NCI-H1417 (cell line): Measurements from ENCODE around the gene REC114.
"Not testable (repeated sequence)": the region's sequence is repeated elsewhere in the genome, so short reads cannot be mapped to it uniquely, and the experiment has no call there.

Experiments used
- DNase-seq, 3 experiments: peaks; one replicate each; lab custom pipeline; 2025; lab: John Stamatoyannopoulos, UW

REC114 gene, protein sequence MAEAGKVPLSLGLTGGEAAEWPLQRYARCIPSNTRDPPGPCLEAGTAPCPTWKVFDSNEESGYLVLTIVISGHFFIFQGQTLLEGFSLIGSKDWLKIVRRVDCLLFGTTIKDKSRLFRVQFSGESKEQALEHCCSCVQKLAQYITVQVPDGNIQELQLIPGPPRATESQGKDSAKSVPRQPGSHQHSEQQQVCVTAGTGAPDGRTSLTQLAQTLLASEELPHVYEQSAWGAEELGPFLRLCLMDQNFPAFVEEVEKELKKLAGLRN

DNA sequence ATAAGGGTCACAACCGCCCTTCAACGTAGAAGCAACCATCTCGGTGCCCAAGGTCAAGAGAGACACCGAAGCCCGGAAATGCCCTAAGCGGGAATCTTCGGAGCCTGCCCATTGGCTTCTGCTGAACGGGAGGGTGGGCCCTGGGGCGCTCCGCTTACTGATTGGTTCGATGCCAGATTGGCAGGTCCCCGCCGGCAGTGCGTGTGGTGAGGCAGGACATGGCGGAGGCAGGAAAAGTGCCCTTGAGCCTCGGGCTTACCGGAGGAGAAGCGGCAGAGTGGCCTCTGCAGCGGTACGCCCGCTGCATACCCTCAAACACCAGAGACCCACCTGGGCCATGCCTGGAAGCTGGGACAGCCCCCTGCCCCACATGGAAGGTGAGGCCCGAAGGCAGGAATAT is at the start of gene REC114:
REC114 (plus strand) TSS at position 197 of the 400 bp plus-strand sequence; CDS start at position 219, 22 bp downstream.
- no peak for DNase-seq

DNA sequence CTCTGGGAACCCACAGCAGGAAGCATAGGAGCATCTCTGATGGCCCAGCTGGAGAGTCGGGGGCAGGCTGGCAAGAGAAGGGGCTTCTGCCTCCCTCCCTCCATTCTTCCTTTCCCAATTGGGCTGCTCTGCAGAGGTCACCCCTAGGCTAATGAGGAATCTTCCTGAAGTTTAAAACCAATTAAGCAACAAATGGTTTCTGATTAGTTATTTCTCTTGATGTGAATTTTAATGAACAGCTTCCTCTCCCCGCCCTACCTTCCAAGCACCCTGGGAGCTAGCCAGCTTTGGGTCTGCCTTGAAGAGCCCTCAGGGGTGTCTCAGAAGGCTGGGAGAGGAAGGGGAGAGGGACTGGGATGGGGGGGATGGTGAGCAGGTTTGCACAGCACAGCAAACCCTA is 49.6 kb upstream of the REC114 start:
- no peak for DNase-seq

DNA sequence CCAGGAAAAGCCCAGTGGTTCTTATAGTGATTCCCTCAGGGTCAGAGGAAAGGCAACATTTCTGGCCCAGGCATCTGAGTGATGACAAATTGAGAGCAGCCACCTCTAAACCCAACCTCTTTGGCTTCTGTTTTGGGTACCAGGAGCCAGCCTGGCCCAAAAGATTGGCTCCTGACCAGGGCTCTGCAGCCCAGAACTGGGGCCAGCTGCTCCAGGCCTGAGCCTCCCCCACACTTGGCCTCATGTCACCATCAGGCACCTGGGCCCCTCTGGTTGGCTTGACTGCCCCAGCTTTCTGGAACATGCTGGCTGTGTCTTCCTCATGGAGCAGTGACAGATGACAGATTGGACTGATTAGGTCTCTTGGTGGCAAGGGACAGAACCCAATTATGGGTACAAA is 48.2 kb upstream of the REC114 start:
- DNase-seq = no peak

DNA sequence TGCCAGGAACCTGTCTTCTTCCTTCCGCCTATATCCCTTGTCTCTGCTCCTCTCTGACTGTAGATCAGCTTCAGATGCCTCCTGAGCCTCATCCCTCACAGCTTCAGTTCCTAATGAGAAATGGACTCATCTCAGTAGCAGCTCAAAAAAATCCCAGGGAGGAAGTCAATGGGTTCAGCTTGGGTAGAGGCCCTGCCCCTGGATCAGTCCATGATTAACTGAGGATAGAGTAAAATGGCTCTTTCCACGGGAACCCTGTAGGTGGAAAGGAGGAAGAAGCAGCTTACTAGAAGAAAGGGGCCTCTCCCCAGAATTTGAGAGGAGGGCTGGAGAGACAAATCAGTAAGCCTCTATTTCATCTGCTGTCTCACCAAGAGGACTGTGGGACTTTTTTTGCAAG is 47.3 kb upstream of the REC114 start:
- no peak for DNase-seq

DNA sequence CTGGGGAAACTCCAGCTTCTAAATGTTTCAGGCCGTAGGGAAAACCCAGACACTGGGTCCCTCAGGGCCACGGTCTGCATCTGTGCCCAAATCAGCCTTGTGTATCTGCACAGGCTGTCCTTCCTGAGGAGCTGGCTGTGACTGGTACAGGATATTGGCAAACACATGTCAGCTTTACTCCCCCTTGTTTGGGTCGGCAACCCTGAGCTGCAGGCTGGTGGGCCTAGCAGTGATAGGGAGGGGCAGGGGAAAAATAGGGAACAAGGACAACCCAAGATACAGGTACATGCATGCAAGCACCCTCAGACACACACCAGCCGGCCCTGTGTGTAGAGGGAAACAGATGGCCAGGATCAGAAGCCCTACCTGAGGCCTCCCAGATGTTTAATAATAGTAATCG is 45.5 kb upstream of the REC114 start:
- DNase-seq = no peak

DNA sequence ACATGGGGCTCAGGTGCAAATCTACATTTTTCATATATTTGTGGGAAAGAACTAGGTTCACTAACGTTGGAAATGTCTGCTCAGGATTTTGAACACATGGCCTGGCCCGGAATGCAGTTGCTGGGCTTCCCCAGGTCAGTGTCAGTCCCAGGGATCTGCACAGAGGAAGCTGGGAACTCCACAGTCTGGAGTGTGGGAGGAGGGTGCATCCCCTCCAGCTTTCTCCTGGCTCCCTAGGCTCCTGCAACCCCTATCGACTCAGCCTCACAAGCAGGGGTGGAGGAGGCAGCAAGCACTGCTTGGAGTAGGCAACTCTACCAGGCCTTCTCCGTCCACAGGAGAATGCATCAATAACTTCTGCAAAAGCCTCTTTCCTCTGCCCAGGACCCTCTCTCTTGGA is 44.1 kb upstream of the REC114 start:
- no peak for DNase-seq

DNA sequence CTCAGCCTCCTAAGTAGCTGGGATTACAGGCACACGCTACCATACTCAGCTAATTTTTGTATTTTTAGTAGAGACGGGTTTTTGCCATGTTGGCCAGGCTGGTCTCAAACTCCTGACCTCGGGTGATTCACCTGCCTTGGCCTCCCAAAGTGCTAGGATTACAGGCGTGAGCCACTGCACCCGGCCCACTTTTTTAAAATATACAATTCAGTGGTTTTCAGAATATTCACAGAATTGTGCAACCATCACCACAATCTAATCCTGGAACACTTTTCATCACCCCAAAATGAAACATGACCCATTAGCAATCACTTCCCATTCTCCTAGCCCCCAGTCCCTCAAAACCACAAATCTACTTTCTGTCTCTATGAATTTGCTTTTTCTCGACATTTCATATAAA is 42.7 kb upstream of the REC114 start:
- DNase-seq = not testable (repeated sequence)

DNA sequence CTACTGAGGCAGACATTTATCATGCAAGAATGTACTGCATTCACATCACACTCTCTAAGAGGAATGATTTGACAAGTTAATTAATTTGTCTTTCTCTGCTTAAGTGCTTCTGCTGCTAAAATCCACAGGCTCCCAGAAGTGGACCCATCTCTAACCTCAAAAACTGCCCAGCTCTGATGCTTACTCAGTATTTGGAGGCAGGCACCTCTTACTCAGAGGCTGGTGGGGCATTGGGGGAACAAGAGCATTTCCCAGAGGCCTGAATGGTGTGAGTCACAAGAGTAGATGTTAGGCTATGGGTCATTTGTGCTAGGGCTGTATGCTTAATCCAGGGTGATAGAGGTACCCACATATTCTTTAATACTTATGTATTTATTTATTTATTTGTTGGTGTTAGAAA is 39.8 kb upstream of the REC114 start:
- peak in 1 of 3 experiments; percentile 13 for DNase-seq

DNA sequence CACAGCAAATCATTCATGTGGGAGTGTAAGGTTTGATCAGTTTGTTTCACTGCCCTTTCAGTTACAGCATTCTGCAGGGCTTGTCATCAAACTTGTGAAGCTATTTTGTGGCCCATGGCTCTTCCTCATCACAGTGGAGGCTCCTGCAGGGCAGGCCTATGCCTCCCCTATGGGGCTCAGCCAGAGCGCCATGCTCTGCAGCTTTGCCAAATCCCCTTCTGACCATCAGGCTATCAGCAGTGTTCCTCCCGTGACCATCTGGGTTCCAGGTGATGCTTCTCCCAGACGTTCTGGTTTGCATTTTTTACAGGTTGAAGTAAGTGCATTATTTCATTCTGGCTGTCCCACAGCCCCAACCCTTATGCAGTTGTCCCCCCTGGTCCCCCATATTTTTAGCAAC is 28.1 kb upstream of the REC114 start:
- no peak for DNase-seq

DNA sequence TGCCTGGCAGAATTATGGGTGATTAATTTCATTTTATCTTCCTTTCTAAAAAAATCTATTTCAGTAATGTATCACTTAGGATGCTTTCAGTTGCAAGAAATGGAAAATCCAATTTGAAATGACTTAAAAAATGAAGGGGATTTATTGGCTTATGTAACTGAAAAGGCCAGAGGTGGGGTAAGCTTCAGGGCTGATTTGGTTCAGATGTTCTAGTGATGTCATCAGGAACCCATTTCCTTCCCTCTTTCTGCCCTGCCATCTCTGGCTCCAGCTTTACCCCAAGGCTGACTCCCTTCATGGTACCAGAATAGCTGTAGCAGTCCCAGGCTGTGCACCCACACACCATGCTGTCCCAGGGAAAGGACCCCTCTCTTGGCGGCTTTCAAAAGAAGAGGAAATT is 18.5 kb upstream of the REC114 start:
- no peak for DNase-seq

DNA sequence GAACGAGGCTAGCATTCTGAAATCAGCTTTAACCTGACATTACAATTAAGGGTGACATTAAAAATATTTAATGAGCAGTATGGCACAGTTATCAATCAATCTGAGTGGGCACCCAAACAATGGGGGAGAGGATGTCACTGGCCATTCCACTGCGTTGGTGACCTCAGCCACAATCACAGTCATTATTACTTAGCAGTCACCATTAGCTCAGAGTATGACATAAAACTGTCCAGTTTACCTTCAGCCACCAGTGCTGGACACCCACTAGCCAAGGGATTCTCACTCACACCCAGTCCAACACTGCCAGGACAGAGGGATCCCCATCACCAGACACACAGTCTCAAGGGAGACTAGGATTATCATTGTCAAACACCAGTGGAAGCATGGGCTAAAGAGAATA is 17.5 kb upstream of the REC114 start:
- peak in 1 of 3 experiments; percentile 48 for DNase-seq

DNA sequence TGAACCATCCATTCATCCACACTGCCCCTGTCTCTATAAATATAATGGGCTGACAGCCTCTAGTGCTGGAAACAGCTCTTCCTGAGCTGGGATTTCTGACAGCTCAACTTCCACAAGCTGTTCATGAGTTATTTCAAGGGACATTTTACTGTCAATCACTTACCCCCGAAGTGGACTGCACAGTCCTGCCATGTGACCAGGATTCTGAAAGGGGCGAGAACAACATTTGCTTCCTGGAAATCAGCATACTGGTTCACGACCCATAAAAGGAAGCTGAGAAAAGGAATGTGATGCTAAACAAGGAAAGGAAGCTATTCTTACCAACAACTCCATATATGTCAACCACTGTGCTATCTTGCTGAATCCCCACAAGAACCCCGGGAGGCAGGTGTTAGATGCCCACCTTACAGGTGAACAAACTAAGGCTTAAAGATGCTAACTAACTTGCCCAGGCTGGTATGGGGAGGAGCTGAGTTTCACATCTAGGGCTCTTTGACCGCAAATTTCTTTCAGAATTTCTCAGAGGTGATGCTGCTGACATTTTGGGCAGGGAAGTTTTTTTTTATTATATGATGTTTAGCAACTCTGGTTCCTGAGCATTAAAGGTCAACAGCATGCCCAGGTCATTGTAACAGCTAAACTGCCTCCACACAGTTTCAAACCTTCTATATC is 16.5 kb upstream of the REC114 start:
- no peak for DNase-seq

DNA sequence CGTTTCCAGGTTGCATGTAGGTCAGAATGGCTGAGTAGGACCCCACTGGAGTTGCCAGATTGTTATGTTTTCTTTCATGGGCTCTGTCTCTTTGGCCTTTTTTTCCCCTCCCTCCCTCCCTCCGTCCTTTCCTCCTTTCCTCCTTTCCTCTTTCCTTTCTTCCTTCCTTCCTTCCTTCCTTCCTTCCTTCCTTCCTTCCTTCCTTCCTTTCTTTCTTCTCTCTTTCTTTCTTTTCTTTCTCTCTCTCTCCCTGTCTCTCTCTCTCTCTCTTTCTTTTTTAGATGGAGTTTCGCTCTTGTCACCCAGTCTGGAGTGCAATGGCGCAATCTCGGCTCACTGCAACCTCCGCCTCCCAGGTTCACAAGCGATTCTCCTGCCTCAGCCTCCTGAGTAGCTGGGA is 11.6 kb upstream of the REC114 start:
- DNase-seq = not testable (repeated sequence)

DNA sequence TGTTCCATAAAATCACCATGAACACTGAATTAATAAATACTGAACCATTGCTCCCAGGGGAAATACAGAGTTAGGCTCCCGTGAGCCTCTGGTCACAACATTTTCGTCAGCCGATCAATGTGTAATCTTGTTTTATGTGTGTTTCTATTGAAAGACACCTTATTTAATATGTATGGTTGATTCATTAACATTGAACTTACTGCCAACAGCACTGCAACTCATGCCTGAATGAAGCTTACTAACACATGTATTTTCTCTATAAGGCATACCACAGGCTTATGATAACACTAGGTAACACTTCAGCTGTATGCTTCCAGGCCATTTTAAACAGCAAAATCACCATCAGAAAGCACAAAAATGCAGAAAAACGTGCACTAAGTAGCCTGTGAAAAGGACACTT is 9.1 kb upstream of the REC114 start:
- no peak for DNase-seq

DNA sequence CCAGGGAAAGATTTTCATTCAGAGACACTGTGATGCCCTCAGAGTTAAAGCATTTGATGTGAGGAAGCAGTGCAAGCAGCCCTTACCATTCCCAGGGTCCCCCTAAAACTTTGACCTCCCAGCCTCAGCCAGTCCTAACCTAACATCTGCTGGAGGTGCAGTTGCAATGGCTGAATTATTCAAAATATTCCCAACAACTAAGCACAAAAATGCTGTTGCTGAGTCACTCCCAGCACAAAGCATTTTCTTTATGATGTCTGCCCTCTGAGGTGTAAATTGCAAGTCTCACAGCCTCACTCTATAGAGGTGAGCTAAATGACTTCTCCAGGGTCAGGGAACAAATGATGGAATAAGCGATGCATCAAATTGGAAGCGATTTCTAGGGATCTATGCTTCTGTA is 6.4 kb upstream of the REC114 start:
- no peak for DNase-seq

DNA sequence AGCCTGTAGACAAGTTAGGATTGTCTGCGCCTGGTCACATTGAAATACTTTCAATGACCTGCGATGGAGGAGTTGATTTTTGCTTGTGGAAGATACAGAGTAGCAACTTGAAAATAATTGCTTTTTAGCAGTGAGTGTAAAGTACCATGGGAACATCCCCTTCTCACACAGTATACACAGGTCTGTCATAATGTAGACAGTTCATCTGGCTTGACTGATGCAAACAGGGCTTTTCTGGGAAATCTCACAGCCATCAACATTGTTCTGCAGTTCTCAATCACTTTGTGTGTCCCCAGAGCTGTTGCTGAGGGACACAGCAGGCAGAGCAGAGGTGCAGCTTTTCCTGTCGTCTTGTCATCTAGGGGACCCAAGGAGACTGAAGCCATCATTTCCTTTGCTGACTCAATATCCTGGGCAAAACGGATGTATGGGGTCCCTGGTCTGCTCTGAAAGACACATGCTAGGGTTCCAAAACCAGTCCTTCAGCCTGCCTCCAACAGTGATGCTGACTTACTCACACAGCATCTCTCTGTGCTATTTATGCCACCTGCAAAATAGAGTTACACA is 5.3 kb upstream of the REC114 start:
- DNase-seq = no peak

DNA sequence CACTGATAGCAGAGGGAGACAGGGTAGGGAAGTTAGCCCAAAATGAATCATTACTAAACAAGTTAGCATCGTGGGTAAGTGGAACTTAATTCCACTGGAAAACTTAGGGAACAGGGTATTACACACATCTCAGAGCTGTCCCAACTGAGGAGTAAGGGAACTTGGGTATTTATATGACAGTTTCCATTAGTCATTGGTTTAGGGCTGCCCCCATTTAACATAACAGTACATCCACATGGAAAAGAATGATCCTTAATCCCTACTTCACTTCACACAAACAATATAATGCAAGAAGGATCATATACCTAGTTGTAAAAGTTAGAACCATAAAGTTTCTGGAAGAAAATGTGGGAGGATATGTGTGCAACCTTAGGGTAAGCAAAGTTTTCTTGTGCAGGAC is 4.3 kb upstream of the REC114 start:
- no peak for DNase-seq

DNA sequence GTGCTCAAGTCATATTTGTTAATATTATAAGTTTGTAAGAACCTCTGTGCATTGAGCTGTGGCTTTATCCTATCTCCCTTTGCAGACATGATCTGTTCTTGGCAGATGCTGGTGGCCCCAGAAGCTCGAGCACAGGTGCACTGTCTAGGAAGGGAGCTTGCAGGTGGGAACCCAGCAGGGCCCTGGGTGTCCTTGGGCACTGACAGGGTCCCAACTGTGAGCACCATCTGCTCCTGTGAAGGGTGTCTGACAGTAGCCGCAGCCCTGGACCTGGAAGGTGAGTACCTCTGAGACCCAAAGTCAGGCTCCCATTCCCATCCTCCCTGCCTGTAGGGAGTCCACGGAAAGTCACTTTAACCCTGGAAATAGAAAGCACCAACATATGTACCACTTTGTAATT is 2.4 kb upstream of the REC114 start:
- no peak for DNase-seq

DNA sequence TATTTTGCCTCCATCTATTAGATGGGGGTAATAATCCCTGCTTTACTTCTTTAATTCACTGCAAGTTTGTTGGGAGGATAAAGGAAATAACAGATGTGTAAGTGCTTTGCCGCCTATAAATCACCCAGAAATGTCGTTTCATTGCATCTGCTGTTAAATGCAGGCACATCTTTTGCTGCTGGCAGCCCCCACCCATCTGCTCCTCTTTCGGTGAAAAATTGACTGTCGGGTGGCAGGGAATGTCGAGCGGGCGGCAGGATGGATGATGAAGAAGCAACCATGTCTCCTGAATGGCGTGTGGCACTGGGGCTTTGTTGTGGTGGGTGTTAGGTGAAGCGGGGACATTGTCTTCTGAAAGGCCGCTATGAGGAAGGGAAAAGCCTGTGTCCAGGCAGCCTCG is 543 bp upstream of the REC114 start:
- no peak for DNase-seq

DNA sequence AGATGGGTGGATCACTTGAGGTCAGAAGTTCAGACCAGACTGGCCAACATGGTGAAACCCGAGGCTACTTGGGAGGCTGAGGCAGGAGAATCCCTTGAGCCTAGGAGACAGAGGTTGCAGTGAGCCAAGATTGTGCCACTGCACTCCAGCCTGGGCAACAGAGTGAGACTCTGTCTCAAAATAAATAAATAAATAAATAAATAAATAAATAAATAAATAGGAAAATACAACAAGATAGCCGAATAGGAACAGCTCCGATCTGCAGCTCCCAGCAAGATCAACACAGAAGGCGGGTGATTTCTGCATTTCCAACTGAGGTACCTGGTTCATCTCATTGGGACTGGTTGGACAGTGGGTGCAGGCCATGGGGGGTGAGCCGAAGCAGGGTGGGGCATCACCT is 4.5 kb downstream of the REC114 start:
- DNase-seq = not testable (repeated sequence)

DNA sequence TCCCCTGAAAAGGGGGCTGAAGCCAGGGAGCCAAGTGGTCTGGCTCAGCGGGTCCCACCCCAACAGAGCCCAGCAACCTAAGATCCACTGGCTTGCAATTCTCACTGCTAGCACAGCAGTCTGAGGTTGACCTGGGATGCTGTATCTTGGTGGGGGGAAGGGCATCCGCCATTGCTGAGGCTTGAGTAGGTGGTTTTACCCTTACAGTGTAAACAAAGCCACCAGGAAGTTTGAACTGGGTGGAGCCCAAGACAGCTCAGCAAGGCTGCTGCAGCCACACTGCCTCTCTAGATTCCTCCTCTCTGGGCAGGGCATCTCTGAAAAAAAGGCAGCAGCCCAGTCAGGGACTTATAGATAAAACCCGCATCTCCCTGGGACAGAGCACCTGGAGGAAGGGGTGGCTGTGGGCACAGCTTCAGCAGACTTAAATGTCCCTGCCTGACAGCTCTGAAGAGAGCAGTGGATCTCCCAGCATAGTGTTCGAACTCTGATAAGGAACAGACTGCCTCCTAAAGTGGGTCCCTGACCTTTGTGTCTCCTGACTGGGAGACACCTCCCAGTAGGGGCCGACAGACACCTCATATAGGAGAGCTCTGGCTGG is 5.3 kb downstream of the REC114 start:
- not testable (repeated sequence) for DNase-seq

DNA sequence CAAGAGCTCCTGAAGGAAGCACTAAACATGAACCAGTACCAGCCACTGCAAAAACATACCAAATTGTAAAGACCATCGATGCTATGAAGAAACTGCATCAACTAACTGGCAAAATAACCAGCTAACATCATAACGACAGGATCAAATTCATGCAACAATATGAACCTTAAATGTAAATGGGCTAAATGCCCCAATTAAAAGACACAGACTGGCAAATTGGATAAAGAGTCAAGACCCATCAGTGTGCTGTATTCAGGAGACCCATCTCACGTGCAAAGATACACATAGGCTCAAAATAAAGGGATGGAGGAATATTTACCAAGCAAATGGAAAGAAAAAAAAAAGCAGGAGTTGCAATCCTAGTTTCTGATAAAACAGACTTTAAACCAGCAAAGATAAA is 7.0 kb downstream of the REC114 start:
- DNase-seq = not testable (repeated sequence)

DNA sequence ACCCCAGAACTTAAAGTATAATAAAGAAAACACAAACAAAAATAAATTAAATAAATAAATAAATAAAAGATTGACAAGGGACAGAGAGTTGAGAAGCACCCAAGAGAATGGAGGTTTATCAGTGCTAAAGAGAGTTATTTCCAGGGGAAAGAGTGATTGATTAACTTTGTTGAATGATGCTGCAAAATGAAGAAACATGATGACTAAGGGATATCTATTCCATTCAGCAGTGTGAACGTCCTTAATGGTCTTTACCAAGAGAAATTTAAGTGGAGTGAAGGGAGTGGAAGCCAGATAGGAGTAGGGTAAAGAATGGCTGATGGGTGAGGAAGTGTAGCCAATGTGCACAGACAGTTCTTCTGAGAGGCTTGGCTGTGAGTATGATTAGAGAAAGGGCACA is 11.1 kb downstream of the REC114 start:
- no peak for DNase-seq
